CD4-positive, CD25-positive, alpha-beta regulatory T cell (primary cell): ENCODE data around the gene WNT16. TPM values are rescaled to one million over a fixed set of nuclear protein-coding genes. Genes with fewer than 3 reads are reported as not detected.
A peak's percentile ranks its signal among the peaks of the same experiment; 100 is the strongest.

Experiments
- ATAC-seq, 2 donors: fragments of 150-1000 bp; cut with Tn5 transposase; one replicate each; pipeline ENCODE4 v1.10.0; 2021; ENCODE audit warnings: low read depth in 2 of 2, moderate number of reproducible peaks in 2 of 2, moderate library complexity in 1 of 2
- DNase-seq, 3 donors: peaks; one replicate each; pipeline versions ENCODE4 v3.0.0 to v3.0.0-alpha.2; 2012 to 2022; ENCODE audit warnings: mixed read lengths in 1 of 3
- H3K27ac ChIP-seq: one replicate; pipeline ENCODE4 v1.7.0; 2013; ENCODE audit warnings: mild to moderate bottlenecking, low read length; ENCODE audit not compliant: insufficient read depth, poor library complexity, severe bottlenecking
- H3K27me3 ChIP-seq: one replicate; pipeline ENCODE4 v1.7.0; 2013; ENCODE audit warnings: low read length; ENCODE audit not compliant: control insufficient read depth, insufficient read depth
- H3K36me3 ChIP-seq: one replicate; pipeline ENCODE4 v1.7.0; 2013; ENCODE audit warnings: mild to moderate bottlenecking, low read length, moderate library complexity; ENCODE audit not compliant: control insufficient read depth, insufficient read depth
- H3K4me1 ChIP-seq: 2 replicates; pipeline ENCODE4 v1.7.0; 2013; ENCODE audit warnings: mild to moderate bottlenecking, low read length; ENCODE audit not compliant: insufficient read depth, control insufficient read depth, poor library complexity, severe bottlenecking
- H3K4me3 ChIP-seq: one replicate; pipeline ENCODE4 v1.7.0; 2013; ENCODE audit warnings: low read depth, mild to moderate bottlenecking, low read length, moderate library complexity
- H3K9me3 ChIP-seq, 2 experiments: 1 replicate in 1 of 2; 2 replicates in 1 of 2; pipeline ENCODE4 v1.7.0; 2013; ENCODE audit warnings: low read length in 2 of 2, mild to moderate bottlenecking in 1 of 2, moderate library complexity in 1 of 2; ENCODE audit not compliant: control insufficient read depth in 2 of 2
- H3K27ac Mint-ChIP-seq, 3 donors: one replicate each; pipeline ENCODE4 v1.8.0; 2020 to 2022; ENCODE audit warnings: mild to moderate bottlenecking in 3 of 3, mixed read lengths in 3 of 3, moderate library complexity in 2 of 3
- H3K27me3 Mint-ChIP-seq: one replicate; pipeline ENCODE4 v1.8.0; 2022; ENCODE audit warnings: mild to moderate bottlenecking, mixed read lengths
- H3K36me3 Mint-ChIP-seq: one replicate; pipeline ENCODE4 v1.8.0; 2020; ENCODE audit warnings: mixed read lengths
- H3K4me1 Mint-ChIP-seq, 4 donors: one replicate each; pipeline ENCODE4 v1.8.0; 2020 to 2022; ENCODE audit warnings: mixed read lengths in 4 of 4, mild to moderate bottlenecking in 1 of 4
- H3K4me3 Mint-ChIP-seq, 4 donors: one replicate each; pipeline ENCODE4 v1.8.0; 2020 to 2022; ENCODE audit warnings: mild to moderate bottlenecking in 4 of 4, mixed read lengths in 4 of 4, moderate library complexity in 3 of 4
- H3K9me3 Mint-ChIP-seq, 7 donors: one replicate each; pipeline ENCODE4 v1.8.0; 2020 to 2022; ENCODE audit warnings: mixed read lengths in 7 of 7, mild to moderate bottlenecking in 3 of 7, moderate library complexity in 2 of 7
- polyA plus RNA-seq, 4 donors: library from polyadenylated mRNA; unstranded; fragments of 300-500 nt; fragmentation: Illumina TruSeq; gene quantifications; one replicate each; pipeline ENCODE4 v1.2.3, GENCODE V29; 2021
- total RNA-seq: library from RNA; stranded (reverse); gene quantifications from one replicate; pipeline ENCODE4 v1.2.3, GENCODE V29; 2022

WNT16 gene
- total and polyA plus RNA-seq, 5 donors from 2014 or later = 0.09 TPM; not detected in 4

DNA sequence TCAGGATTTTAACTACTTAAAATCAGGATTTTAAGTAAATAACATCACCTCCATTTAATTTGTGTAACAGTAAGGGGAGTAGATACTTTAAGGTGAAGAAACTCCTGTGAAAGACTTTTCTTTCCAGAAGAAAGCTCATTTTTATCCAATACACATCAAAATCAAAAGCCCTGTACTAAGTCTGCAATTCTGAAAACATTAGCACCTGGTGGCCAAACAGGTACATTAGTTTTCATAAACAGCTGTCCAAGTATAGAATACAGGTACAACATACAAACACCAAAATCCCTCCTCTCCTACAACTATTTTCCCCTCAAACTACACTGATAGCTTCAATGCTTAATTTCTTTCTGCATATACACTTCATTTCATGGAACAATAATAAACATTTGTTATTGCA lies 44.4 kb downstream of the WNT16 start:
- H3K27ac Mint-ChIP-seq = peak overlapping the region in 2 of 3 donors; percentile 5 to 11
- no peak overlapping the region for H3K4me3 Mint-ChIP-seq
- H3K36me3 Mint-ChIP-seq = peaks cover 14% of the 10 kb centered on the region
- peaks cover 18% of the 10 kb centered on the region for H3K4me1 ChIP-seq
- no peak for ATAC-seq
- no peak overlapping the region for H3K27ac ChIP-seq
- H3K4me3 ChIP-seq = no peak overlapping the region
- no peaks in the 10 kb centered on the region for H3K9me3 Mint-ChIP-seq
- H3K9me3 ChIP-seq = no peaks in the 10 kb centered on the region
- H3K4me1 Mint-ChIP-seq = peaks cover 16 to 38% (median 24%) of the 10 kb centered on the region in 4 donors
- H3K27me3 ChIP-seq = no peaks in the 10 kb centered on the region
- H3K27me3 Mint-ChIP-seq = no peaks in the 10 kb centered on the region
- DNase-seq = no peak
- peaks cover 7% of the 10 kb centered on the region for H3K36me3 ChIP-seq

DNA sequence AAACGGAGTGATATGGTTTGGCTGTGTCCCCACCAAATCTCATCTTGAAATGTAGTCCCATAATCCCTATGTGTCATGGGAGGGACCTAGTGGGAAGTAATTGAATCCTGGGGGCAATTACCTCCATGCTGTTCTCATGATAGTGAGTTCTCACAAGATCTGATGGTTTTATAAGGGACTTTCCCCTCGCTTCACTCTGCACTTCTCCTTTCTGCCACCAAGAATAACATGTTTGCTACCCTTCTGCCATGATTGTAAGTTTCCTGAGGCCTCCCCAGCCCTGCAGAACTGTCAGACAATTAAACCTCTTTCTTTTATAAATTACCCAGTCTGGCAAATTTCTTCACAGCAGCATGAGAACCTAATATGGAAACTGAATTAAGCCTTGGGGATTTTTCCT lies 48.2 kb downstream of the WNT16 start:
- Histone ChIP-seq H3K27ac (no peak overlapping the region), H3K36me3 (peaks cover 7% of the 10 kb centered on the region), H3K4me3 (no peak overlapping the region), H3K27me3 (no peaks in the 10 kb centered on the region), H3K4me1 (peaks cover 11% of the 10 kb centered on the region), H3K9me3 (no peaks in the 10 kb centered on the region)
- Mint-ChIP-seq H3K36me3 (peaks cover 7% of the 10 kb centered on the region), H3K9me3 (no peaks in the 10 kb centered on the region), H3K4me1 (peaks cover 14 to 22% (median 18%) of the 10 kb centered on the region in 4 donors), H3K27ac (no peak overlapping the region), H3K4me3 (no peak overlapping the region), H3K27me3 (no peaks in the 10 kb centered on the region)
- DNase-seq = no peak
- ATAC-seq = no peak

DNA sequence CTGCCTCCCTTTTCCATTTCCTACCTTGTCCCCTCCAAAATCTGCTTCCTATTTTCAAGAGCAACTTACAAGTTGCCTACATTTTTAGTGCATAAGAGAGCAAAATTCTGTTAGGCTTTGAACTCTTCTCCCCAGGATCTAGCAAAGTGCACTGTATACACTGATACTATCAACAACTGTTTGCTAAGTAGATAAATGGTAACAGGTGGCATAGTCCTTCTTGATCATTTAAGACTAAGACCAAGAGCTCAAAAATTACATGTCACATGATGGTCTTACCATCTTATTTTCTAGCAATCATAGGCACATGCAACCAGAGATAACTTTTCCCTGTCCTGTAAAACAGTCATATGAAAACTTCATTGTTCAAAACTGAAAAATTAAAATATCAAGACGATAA lies 51.1 kb downstream of the WNT16 start:
- no peak overlapping the region for H3K4me3 ChIP-seq
- ATAC-seq (no peak), DNase-seq (no peak)
- H3K9me3 ChIP-seq = no peaks in the 10 kb centered on the region
- peaks cover 7% of the 10 kb centered on the region for H3K36me3 Mint-ChIP-seq
- no peaks in the 10 kb centered on the region for H3K27me3 Mint-ChIP-seq
- peaks cover 7% of the 10 kb centered on the region for H3K36me3 ChIP-seq
- peaks cover 9% of the 10 kb centered on the region for H3K4me1 ChIP-seq
- no peak overlapping the region for H3K4me3 Mint-ChIP-seq
- H3K27ac ChIP-seq = no peak overlapping the region
- no peaks in the 10 kb centered on the region for H3K27me3 ChIP-seq
- H3K27ac Mint-ChIP-seq = peak overlapping the region in 1 of 3 donors; percentile 70
- H3K9me3 Mint-ChIP-seq = no peaks in the 10 kb centered on the region
- H3K4me1 Mint-ChIP-seq = peaks cover 5 to 34% (median 27%) of the 10 kb centered on the region in 4 donors

DNA sequence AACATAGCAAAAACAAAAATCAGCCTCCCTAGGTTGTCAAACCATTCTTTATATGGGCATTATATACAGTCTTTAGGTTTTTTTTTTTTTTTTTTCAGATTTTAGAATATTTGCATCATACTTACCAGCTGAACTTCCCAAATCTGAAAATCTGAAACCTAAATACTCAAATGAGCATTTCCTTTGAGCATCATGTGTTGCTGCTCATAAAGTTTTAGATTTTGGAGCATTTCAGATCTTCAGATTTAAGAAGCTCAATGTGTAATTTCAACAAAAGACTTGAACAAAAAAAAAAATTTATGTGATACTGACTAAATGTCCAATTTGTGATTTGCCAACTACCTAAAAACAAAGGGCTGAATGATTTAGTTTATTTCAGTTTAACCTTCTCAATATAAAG lies 53.7 kb downstream of the WNT16 start:
- H3K4me1 Mint-ChIP-seq = peaks cover 17 to 50% (median 42%) of the 10 kb centered on the region in 4 donors
- Histone ChIP-seq H3K36me3 (peaks cover under 1% of the 10 kb centered on the region), H3K4me1 (peaks cover 14% of the 10 kb centered on the region), H3K9me3 (no peaks in the 10 kb centered on the region), H3K4me3 (no peak overlapping the region), H3K27ac (no peak overlapping the region), H3K27me3 (no peaks in the 10 kb centered on the region)
- DNase-seq = no peak
- H3K36me3 Mint-ChIP-seq = peaks cover 4% of the 10 kb centered on the region
- H3K27me3 Mint-ChIP-seq = no peaks in the 10 kb centered on the region
- H3K4me3 Mint-ChIP-seq = no peak overlapping the region
- no peak for ATAC-seq
- H3K9me3 Mint-ChIP-seq = no peaks in the 10 kb centered on the region
- peak overlapping the region in 1 of 3 donors; percentile 38 for H3K27ac Mint-ChIP-seq

DNA sequence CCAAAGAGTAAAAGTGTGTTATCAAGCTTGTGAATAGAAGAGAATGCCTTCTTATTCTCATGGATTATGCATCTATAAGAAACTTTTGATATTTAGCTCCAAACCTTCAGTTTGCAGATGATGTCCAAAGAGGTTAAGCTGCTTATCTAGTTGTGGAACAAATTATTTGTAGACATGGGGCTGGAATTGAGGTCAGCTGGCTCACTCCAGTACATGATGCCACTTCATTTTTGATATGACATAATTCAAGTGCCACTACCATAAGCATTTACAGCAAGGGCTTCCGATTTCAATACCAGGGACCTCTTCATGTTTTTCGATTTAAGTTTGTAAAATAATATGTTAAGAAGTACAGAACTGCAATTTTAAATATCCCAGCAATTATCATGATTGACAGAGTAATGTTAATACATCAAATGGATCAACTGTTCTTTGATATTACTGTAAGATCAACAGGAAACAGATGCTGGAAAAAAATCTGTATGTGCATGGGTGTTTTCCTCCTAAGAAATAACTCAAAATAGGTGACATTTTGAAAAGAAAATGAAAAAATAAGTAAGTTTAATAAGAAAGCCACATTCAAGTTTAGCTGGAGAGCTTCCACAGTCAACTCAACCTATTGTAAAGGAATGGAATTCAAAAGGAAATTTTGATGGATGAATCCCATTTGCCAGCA lies 54.6 kb downstream of the WNT16 start:
- Mint-ChIP-seq H3K27ac (peak overlapping the region in 1 of 3 donors; percentile 60), H3K36me3 (peaks cover 4% of the 10 kb centered on the region), H3K9me3 (no peaks in the 10 kb centered on the region), H3K4me1 (peaks cover 21 to 54% (median 44%) of the 10 kb centered on the region in 4 donors), H3K27me3 (no peaks in the 10 kb centered on the region), H3K4me3 (peak overlapping the region in 2 of 4 donors; percentile 0 to 39)
- no peak overlapping the region for H3K4me3 ChIP-seq
- no peaks in the 10 kb centered on the region for H3K27me3 ChIP-seq
- no peak overlapping the region for H3K27ac ChIP-seq
- peaks cover 14% of the 10 kb centered on the region for H3K4me1 ChIP-seq
- H3K9me3 ChIP-seq = no peaks in the 10 kb centered on the region
- DNase-seq (no peak), ATAC-seq (no peak)
- no peaks in the 10 kb centered on the region for H3K36me3 ChIP-seq

DNA sequence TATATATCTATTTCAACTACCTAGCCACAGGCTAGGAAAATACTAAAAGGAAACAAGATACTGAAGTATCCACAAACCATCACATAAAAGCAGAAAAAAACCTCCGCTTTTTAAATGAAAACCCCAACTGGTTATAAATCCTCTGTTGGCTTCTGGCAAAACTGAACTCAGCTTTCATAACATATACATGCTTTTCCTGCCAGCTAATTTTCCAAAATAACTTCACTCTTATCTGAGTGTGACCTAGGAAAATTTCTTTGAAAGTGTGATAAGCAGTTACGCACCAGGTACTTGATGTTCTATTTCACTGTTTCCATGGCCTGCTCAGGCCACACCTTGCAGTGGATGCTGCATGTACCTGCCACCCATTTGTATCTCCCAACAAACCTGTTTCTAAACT lies 55.5 kb downstream of the WNT16 start:
- ATAC-seq (no peak), DNase-seq (no peak)
- peak overlapping the region in 1 of 4 donors; percentile 60 for H3K4me3 Mint-ChIP-seq
- H3K9me3 Mint-ChIP-seq = no peaks in the 10 kb centered on the region
- peaks cover 14% of the 10 kb centered on the region for H3K4me1 ChIP-seq
- no peak overlapping the region for H3K4me3 ChIP-seq
- no peaks in the 10 kb centered on the region for H3K27me3 Mint-ChIP-seq
- peaks cover 21 to 62% (median 51%) of the 10 kb centered on the region in 4 donors for H3K4me1 Mint-ChIP-seq
- no peak overlapping the region for H3K27ac ChIP-seq
- H3K36me3 Mint-ChIP-seq = peaks cover 4% of the 10 kb centered on the region
- peak overlapping the region; percentile 4 to 72 (median 60) for H3K27ac Mint-ChIP-seq
- H3K36me3 ChIP-seq = no peaks in the 10 kb centered on the region
- no peaks in the 10 kb centered on the region for H3K27me3 ChIP-seq
- H3K9me3 ChIP-seq = no peaks in the 10 kb centered on the region

DNA sequence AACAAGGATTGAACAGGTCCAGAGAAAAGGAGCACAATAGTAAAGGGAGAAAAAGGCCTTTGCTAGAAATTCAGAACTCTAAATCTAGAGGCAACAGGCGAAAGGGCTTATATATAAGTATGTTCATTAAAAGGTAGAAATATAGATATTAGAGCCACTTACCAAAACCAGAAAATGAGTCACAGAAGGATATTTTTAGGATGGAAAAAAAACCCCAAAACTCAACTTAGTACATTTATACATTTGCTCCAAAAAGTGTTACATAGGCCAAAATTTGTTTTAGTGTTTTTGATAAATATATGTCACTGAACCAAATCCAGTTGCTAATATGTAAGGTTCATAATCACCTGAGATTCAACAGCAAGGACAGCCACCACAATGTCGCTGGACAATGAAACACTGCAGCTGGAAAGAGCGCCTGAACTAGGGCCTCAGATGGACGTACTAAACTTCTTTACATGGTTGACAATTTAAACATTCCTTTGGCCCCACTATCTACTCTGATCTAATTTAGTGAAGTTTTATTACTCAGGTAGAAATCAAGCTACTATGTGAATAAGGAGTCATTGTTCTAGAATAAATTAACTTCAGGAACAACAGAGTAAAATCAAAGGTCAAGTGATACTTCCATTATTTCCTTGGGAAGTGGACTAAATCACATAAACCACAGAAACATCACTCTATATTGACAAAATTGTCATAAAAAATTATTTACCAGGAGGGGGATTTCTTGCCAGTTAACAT lies 56.4 kb downstream of the WNT16 start:
- Histone ChIP-seq H3K27me3 (no peaks in the 10 kb centered on the region), H3K4me3 (no peak overlapping the region), H3K4me1 (peaks cover 16% of the 10 kb centered on the region), H3K36me3 (no peaks in the 10 kb centered on the region), H3K9me3 (no peaks in the 10 kb centered on the region), H3K27ac (peak overlapping the region; percentile 17)
- no peaks in the 10 kb centered on the region for H3K27me3 Mint-ChIP-seq
- peak overlapping the region; percentile 9 to 74 (median 18) for H3K27ac Mint-ChIP-seq
- H3K4me3 Mint-ChIP-seq = no peak overlapping the region
- no peak for ATAC-seq
- peaks cover 4% of the 10 kb centered on the region for H3K36me3 Mint-ChIP-seq
- peaks cover 28 to 69% (median 59%) of the 10 kb centered on the region in 4 donors for H3K4me1 Mint-ChIP-seq
- no peaks in the 10 kb centered on the region for H3K9me3 Mint-ChIP-seq
- DNase-seq = no peak
